Omental fat pad (tissue), 4 donors: Measurements from ENCODE around the gene DCAF7. TPM values are rescaled to one million over a fixed set of nuclear protein-coding genes. Genes with fewer than 3 reads are reported as not detected.
A peak's percentile ranks its signal among the peaks of the same experiment; 100 is the strongest.

Source experiments
- ATAC-seq: fragments of 150-250 bp; one replicate; pipeline ENCODE4 v1.9.1; 2016; ENCODE audit warnings: mild to moderate bottlenecking, moderate library complexity; ENCODE audit not compliant: low FRiP score
- DNase-seq: peaks from one replicate; pipeline ENCODE4 v3.0.0-alpha.2; 2019; ENCODE audit warnings: low spot score
- CTCF ChIP-seq, 3 donors: fragments of 450-650 bp; IDR thresholded peaks; one replicate each; pipeline ENCODE4 v1.5.1; 2016 to 2017; ENCODE audit warnings: antibody characterized with exemption in 3 of 3, mild to moderate bottlenecking in 3 of 3, moderate library complexity in 2 of 3
- total RNA-seq, 4 donors: library from RNA; depleted of rRNA; stranded (reverse); fragments of >200 nt; gene quantifications; one replicate each; pipeline ENCODE4 v1.1.0, GENCODE V29; 2016

DCAF7 gene
- total RNA-seq, 4 donors from 2014 or later: 18.8 to 29.3 (median 27.3) TPM

- DNase-seq: no peak
- ATAC-seq: no peak
- TF ChIP-seq CTCF (IDR thresholded peaks at IDR 0.05): no peak
Measured at GRCh38 chr17:63621229-63621683, 71.0 kb downstream of the DCAF7 start.

- no peak for TF ChIP-seq CTCF (IDR thresholded peaks at IDR 0.05)
- ATAC-seq: peak; percentile 97
- peak; percentile 89 for DNase-seq
Measured at GRCh38 chr17:63621684-63622573, 71.7 kb downstream of the DCAF7 start, which contains the start of gene MAP3K3. Gene MAP3K3 (plus strand): TSS chr17:63622417. CDS start chr17:63622760, 343 bp downstream.

GRCh38 chr17:63622574-63623390 lies 72.5 kb downstream of the DCAF7 start:
- ATAC-seq: peak; percentile 59

GRCh38 chr17:63623786-63624530 lies 73.7 kb downstream of the DCAF7 start:
- DNase-seq (no peak), ATAC-seq (no peak)
- no peak for TF ChIP-seq CTCF (IDR thresholded peaks at IDR 0.05)

More at GRCh38 chr17:63622574-63623390, 72.5 kb downstream of the DCAF7 start:
- DNase-seq: no peak
- no peak for TF ChIP-seq CTCF (IDR thresholded peaks at IDR 0.05)

GRCh38 chr17:63624531-63624880 lies 74.2 kb downstream of the DCAF7 start:
- no peak for DNase-seq
- TF ChIP-seq CTCF (IDR thresholded peaks at IDR 0.05): no peak

GRCh38 chr17:63626551-63627180 lies 76.4 kb downstream of the DCAF7 start:
- TF ChIP-seq CTCF (IDR thresholded peaks at IDR 0.05): no peak
- DNase-seq (no peak), ATAC-seq (no peak)

More at GRCh38 chr17:63624531-63624880, 74.2 kb downstream of the DCAF7 start:
- ATAC-seq: no peak
